Astrocyte (in vitro differentiated cells and primary cell): ENCODE measurements around the gene SPTBN1. TPM values are rescaled to one million over a fixed set of nuclear protein-coding genes. Genes with fewer than 3 reads are reported as not detected.

Source experiments
- DNase-seq: peaks from one replicate; pipeline ENCODE4 v3.0.0-alpha.2; 2010; ENCODE audit warnings: low read depth
- FAIRE-seq: peaks from 2 replicates; lab custom pipeline; 2011; peaks lifted over from hg19 to GRCh38; lab: Jason Lieb, UNC
- H2AFZ ChIP-seq: 2 replicates; pipeline ENCODE4 v1.6.0; 2012; ENCODE audit warnings: low read depth, low read length, inconsistent platforms
- H3K27ac ChIP-seq: 2 replicates; pipeline ENCODE4 v1.5.1; 2011; ENCODE audit warnings: low read depth, low read length, inconsistent platforms
- H3K27me3 ChIP-seq: 2 replicates; pipeline ENCODE4 v1.6.0; 2011; ENCODE audit warnings: low read length, inconsistent platforms; ENCODE audit not compliant: insufficient read depth
- H3K36me3 ChIP-seq: 2 replicates; pipeline ENCODE4 v1.5.1; 2011; ENCODE audit warnings: low read length, inconsistent platforms; ENCODE audit not compliant: insufficient read depth
- H3K4me1 ChIP-seq: 2 replicates; pipeline ENCODE4 v1.5.1; 2011; ENCODE audit warnings: low read length, inconsistent platforms; ENCODE audit not compliant: insufficient read depth
- H3K4me2 ChIP-seq: 2 replicates; pipeline ENCODE4 v1.6.0; 2012; ENCODE audit warnings: low read length, inconsistent platforms
- H3K4me3 ChIP-seq: 2 replicates; pipeline ENCODE4 v1.5.1; 2011; ENCODE audit warnings: low read depth, mild to moderate bottlenecking, low read length, inconsistent platforms; ENCODE audit not compliant: insufficient read depth
- H3K79me2 ChIP-seq: 2 replicates; pipeline ENCODE4 v1.6.0; 2012; ENCODE audit warnings: mild to moderate bottlenecking, low read length, inconsistent platforms; ENCODE audit not compliant: insufficient read depth
- H3K9ac ChIP-seq: 2 replicates; pipeline ENCODE4 v1.6.0; 2012; ENCODE audit warnings: mild to moderate bottlenecking, low read length, inconsistent platforms
- H3K9me3 ChIP-seq: 2 replicates; pipeline ENCODE4 v1.5.1; 2012; ENCODE audit warnings: low read depth, mild to moderate bottlenecking, low read length, inconsistent platforms; ENCODE audit not compliant: insufficient read depth
- H4K20me1 ChIP-seq: 2 replicates; pipeline ENCODE4 v1.6.0; 2012; ENCODE audit warnings: low read length, inconsistent platforms; ENCODE audit not compliant: insufficient read depth
- H3K27ac Mint-ChIP-seq: one replicate; pipeline ENCODE4 v1.8.0; 2021; ENCODE audit warnings: mild to moderate bottlenecking, mixed read lengths; ENCODE audit not compliant: unreplicated experiment
- H3K27me3 Mint-ChIP-seq: one replicate; pipeline ENCODE4 v1.8.0; 2021; ENCODE audit warnings: low read depth, mixed read lengths; ENCODE audit not compliant: unreplicated experiment
- H3K36me3 Mint-ChIP-seq: one replicate; pipeline ENCODE4 v1.8.0; 2021; ENCODE audit warnings: low read depth, mixed read lengths; ENCODE audit not compliant: unreplicated experiment
- H3K4me1 Mint-ChIP-seq: one replicate; pipeline ENCODE4 v1.8.0; 2021; ENCODE audit warnings: low read depth, mixed read lengths; ENCODE audit not compliant: unreplicated experiment
- H3K4me3 Mint-ChIP-seq: one replicate; pipeline ENCODE4 v1.8.0; 2021; ENCODE audit warnings: mild to moderate bottlenecking, moderate library complexity, mixed read lengths; ENCODE audit not compliant: unreplicated experiment
- H3K9me3 Mint-ChIP-seq: one replicate; pipeline ENCODE4 v1.8.0; 2021; ENCODE audit warnings: mild to moderate bottlenecking, mixed read lengths; ENCODE audit not compliant: unreplicated experiment
- EZH2 ChIP-seq: IDR thresholded peaks from 2 replicates; pipeline ENCODE4 v1.6.1; 2012; ENCODE audit warnings: mild to moderate bottlenecking, low read length, inconsistent platforms; ENCODE audit not compliant: insufficient read depth
- total RNA-seq: library from RNA; stranded (reverse); gene quantifications from 2 replicates; pipeline ENCODE4 v1.2.1, GENCODE V29; 2021
- TF ChIP-seq, protein P1 (sequence below): IDR thresholded peaks from 2 replicates; pipeline ENCODE4 v1.5.1; 2011; ENCODE audit warnings: low read depth, mild to moderate bottlenecking, inconsistent platforms, low read length, moderate library complexity; ENCODE audit not compliant: insufficient read depth

Gene SPTBN1
- total RNA-seq, 1 donor from 2014 or later: 311 TPM

GRCh38 chr2:54512183-54512582 is 56.1 kb downstream of the SPTBN1 start:
- Histone ChIP-seq H3K79me2 (peaks cover 94% of the 10 kb centered on the region), H3K4me3 (no peak overlapping the region), H3K36me3 (no peaks in the 10 kb centered on the region), H2AFZ (no peak overlapping the region), H3K9me3 (no peaks in the 10 kb centered on the region), H3K27ac (no peak overlapping the region), H3K9ac (no peak overlapping the region), H3K4me2 (no peak overlapping the region), H3K4me1 (no peaks in the 10 kb centered on the region), H3K27me3 (no peaks in the 10 kb centered on the region), H4K20me1 (peaks cover 66% of the 10 kb centered on the region)
- DNase-seq (no peak), FAIRE-seq (no peak)
- Mint-ChIP-seq H3K9me3 (no peaks in the 10 kb centered on the region), H3K4me3 (no peak overlapping the region), H3K4me1 (peaks cover 28% of the 10 kb centered on the region), H3K36me3 (no peaks in the 10 kb centered on the region), H3K27me3 (no peaks in the 10 kb centered on the region), H3K27ac (no peak overlapping the region)
- TF ChIP-seq, protein P1, sequence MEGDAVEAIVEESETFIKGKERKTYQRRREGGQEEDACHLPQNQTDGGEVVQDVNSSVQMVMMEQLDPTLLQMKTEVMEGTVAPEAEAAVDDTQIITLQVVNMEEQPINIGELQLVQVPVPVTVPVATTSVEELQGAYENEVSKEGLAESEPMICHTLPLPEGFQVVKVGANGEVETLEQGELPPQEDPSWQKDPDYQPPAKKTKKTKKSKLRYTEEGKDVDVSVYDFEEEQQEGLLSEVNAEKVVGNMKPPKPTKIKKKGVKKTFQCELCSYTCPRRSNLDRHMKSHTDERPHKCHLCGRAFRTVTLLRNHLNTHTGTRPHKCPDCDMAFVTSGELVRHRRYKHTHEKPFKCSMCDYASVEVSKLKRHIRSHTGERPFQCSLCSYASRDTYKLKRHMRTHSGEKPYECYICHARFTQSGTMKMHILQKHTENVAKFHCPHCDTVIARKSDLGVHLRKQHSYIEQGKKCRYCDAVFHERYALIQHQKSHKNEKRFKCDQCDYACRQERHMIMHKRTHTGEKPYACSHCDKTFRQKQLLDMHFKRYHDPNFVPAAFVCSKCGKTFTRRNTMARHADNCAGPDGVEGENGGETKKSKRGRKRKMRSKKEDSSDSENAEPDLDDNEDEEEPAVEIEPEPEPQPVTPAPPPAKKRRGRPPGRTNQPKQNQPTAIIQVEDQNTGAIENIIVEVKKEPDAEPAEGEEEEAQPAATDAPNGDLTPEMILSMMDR: no peak
- no peak for TF ChIP-seq EZH2

- Histone ChIP-seq H3K36me3 (no peaks in the 10 kb centered on the region), H3K27ac (no peak overlapping the region), H3K4me3 (no peak overlapping the region), H3K4me1 (no peaks in the 10 kb centered on the region), H4K20me1 (peaks cover 66% of the 10 kb centered on the region), H3K9me3 (no peaks in the 10 kb centered on the region), H3K27me3 (no peaks in the 10 kb centered on the region), H3K9ac (no peak overlapping the region), H3K4me2 (no peak overlapping the region), H2AFZ (no peak overlapping the region), H3K79me2 (peaks cover 89% of the 10 kb centered on the region)
- DNase-seq (no peak), FAIRE-seq (no peak)
- Mint-ChIP-seq H3K27ac (peak overlapping the region; percentile 5), H3K4me1 (peaks cover 28% of the 10 kb centered on the region), H3K27me3 (no peaks in the 10 kb centered on the region), H3K9me3 (no peaks in the 10 kb centered on the region), H3K4me3 (no peak overlapping the region), H3K36me3 (no peaks in the 10 kb centered on the region)
- TF ChIP-seq, protein P1: no peak
- no peak for TF ChIP-seq EZH2
Observed at GRCh38 chr2:54512663-54513362, 56.7 kb downstream of the SPTBN1 start.

GRCh38 chr2:54513363-54513715 is 57.2 kb downstream of the SPTBN1 start:
- H3K4me1 ChIP-seq: no peaks in the 10 kb centered on the region
- no peaks in the 10 kb centered on the region for H3K27me3 ChIP-seq
- peaks cover 31% of the 10 kb centered on the region for H3K4me1 Mint-ChIP-seq
- TF ChIP-seq, protein P1: no peak
- no peak for TF ChIP-seq EZH2
- no peak overlapping the region for H3K9ac ChIP-seq
- H3K27me3 Mint-ChIP-seq: no peaks in the 10 kb centered on the region
- H3K9me3 Mint-ChIP-seq: no peaks in the 10 kb centered on the region
- peaks cover 87% of the 10 kb centered on the region for H3K79me2 ChIP-seq
- no peak overlapping the region for H3K4me3 ChIP-seq
- H3K4me3 Mint-ChIP-seq: no peak overlapping the region
- DNase-seq (no peak), FAIRE-seq (no peak)
- H3K27ac ChIP-seq: no peak overlapping the region
- no peaks in the 10 kb centered on the region for H3K36me3 Mint-ChIP-seq
- H4K20me1 ChIP-seq: peaks cover 65% of the 10 kb centered on the region
- no peaks in the 10 kb centered on the region for H3K9me3 ChIP-seq
- H3K27ac Mint-ChIP-seq: no peak overlapping the region
- H2AFZ ChIP-seq: no peak overlapping the region
- no peaks in the 10 kb centered on the region for H3K36me3 ChIP-seq
- H3K4me2 ChIP-seq: no peak overlapping the region
